Stimulated activated CD8-positive, alpha-beta memory T cell treated with anti-CD3 and anti-CD28 coated beads, Interleukin-7, amount 100 ng/mL, for 48 hours (primary cell): ENCODE measurements around the gene AKR1B15.
"Not testable (repeated sequence)": the region's sequence is repeated elsewhere in the genome, so short reads cannot be mapped to it uniquely, and the experiment has no call there.

Experiments
- DNase-seq, 2 donors: peaks; one replicate each; pipeline ENCODE4 v3.0.0-alpha.2; 2020; ENCODE audit warnings: low read depth in 1 of 2; ENCODE audit errors: extremely low read depth in 1 of 2

Gene AKR1B15

DNA sequence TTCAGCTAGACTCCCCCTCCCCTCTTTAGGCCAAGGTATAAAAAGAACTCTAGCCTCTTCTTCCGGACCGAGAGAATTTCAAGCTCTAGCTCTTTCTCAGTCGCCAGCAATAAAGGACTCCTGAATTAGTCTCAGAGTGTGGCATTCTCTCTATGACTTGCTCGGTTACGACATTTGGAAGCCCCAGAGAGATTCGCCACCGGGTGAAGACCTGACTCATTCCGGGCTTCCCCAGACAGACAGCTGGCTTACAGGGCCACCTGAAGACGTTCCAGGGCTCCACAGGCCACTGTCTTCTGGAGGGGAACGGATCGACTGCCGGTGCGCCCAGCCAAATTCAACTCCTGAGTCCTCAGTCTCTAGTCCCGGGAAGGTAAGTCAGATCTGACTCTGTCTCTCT, at the start of gene AKR1B15:
Gene AKR1B15, plus strand, starts transcription at position 234 of the 400 bp plus-strand sequence. CDS start 15,510 bp downstream, outside the sequence.
- DNase-seq, result peak in 1 of 2 donors; percentile 29

DNA sequence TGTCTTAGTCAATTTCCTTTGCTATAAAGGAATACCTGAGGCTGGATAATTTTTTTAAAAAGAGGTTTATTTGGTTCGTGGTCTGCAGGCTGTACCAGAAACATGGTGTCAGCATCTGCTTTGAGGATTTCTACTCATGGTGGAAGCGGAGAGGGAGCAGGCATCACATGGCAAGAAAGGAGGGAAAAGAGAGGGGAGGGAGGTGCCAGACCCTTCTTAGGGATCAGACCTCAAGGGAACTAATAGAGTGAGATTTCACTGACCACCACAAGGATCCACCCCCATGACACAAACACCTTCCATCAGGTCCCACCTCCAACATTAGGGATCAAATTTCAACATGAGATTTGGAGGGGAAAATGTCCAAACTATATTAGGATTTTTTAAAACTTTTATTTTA, 48.5 kb upstream of the AKR1B15 start:
- DNase-seq, result no peak

DNA sequence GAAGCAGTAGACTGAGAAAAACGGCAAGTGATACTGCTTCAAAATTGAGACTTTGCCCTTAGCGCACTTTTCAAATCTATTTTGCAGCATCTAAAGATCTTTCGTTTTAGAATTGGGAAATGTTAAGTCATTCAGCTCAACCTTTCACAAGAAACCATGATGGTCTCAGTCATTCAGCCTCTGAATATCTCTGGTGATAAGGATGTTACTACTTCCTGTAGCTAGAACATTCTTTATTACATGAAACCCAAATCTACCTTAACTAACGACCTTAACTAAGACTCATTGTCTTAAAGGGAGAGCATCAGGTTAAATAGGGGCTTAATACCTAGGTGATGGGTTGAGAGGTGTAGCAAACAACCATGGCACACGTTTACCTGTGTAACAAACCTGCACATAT, 47.9 kb upstream of the AKR1B15 start:
- no peak for DNase-seq

DNA sequence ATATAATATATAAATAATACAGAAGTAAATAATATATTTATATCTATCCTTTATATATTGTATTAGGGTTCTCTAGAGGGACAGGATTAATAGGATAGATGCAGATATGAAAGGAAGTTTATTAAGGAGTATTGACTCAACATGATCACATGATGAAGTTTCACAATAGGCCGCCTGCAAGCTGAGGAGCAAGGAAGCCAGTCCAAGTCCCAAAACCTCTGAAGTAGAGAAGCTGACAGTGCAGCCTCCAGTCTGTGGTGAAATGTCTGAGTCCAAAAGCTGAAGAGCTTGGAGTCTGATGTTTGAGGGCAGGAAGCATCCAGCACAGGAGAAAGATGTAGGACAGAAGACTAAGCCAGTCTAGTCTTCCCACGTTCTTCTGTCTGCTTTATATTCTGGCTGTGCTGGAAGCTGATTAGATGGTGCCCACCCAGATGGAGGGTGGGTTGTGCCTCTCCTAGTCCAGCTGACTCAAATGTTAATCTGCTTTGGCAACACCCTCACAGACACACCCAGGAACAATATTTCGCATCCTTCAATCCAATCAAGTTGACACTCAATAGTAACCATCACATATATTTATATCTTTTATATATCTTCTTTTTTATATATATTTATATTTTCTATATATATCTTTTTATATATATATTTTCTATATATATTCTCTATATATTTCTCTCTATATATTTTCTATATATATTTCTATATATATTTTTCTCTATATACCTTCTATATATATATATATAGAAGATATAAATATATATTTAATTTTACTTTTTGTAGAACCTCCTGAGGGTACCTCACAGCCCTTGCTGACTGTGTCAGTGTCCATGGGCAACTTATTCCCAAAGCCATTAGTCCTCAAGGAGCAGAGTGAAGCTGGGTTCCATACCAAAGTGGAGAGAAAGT, 46.2 kb upstream of the AKR1B15 start:
- DNase-seq, result no peak

DNA sequence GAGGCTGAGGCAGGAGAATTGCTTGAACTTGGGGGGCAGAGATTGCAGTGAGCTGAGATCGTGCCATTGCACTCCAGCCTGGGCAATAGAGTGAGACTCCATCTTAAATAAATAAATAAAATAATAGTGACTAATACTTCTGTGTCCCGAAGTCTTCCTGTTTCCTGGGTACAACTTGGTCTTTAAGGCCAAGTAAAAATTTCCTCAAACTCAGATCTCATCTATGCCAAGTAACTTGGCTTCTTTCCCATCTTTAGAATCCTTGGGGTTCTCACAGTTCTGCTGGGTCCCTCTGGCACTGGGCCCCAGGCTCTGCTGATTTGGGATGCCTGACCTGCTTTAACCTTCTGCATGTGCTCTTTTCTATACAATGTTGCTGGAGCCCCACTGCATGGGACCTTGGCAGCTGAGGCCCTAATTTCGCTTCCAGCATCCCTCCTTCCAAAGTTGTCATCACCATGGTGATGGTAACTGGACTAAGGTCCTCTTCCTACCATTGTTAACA, 44.2 kb upstream of the AKR1B15 start:
- DNase-seq, result no peak

DNA sequence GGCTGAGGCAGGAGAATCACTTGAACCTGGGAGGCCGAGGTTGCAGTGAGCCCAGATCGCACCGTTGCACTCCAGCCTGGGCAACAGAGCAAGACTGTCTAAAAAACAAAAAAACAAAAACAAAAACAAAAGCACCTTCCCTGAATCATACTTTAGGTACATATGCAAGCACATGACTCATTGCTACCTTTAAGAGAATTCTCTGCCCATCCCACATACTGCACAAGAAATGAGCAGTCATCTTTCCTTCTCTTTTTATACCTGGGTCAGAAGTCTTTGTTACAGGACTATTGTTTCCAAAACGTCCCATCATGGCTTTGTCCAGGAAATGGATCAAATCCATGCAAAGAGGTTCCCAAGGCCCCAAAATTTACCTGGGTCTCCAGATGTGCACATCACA, 43.1 kb upstream of the AKR1B15 start:
- DNase-seq, result no peak

DNA sequence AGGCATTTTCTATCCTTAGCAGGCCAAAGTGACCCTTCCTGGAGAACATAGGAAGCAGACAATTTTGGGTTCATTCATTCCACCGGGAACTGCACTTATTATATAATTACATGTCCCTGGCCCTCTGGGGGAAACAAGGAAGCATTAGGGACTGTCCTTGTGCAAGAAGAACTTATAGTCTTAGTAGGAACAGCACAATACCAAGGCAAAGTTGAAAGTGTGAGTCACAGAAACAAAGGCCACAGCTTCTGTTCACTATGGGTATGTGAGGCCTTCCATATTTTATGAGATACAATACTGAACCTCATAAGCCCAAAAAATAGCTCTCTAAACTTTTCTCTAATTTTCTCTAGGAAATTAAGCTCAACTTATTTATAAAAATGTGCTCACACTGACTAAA, 39.9 kb upstream of the AKR1B15 start:
- no peak for DNase-seq

DNA sequence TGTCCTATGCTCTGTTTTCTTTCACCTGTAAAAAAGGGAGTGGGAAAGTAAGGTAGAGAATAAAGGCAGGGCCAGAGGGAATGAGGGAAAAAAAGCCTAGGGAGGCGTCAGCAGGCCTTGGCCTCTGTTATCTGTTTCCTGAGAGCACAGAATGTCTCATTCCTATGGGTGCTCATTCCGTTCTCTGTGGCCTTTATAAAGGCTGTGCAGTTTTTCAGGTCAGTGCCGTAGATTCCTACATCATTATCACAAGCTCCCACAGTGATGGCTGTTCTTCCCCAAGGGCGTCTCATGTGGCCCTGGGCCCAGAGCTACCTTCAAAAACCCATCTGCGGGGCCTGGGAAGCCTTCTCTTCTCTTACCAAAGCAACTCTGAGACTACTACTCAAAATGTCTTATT, 38.3 kb upstream of the AKR1B15 start:
- DNase-seq, result no peak

DNA sequence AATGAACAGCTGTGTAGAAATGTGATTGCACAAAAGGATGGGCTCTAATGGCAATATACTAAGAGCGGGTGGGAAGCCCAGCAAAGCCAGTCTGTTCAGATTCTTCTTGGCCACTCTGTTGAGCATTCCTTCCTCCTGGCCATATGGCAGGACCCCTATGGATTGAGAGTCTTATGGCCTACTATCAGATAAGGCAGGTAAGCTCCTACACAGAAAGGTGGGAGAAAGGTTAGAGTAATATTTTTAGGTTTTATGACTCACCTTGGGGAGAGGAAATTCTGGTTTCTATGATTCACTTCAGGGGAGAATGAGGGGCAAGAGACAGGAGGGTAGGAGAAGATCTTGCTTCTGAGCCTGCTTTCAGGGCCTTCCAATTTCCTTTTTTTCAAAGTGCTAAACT, 36.6 kb upstream of the AKR1B15 start:
- no peak for DNase-seq

DNA sequence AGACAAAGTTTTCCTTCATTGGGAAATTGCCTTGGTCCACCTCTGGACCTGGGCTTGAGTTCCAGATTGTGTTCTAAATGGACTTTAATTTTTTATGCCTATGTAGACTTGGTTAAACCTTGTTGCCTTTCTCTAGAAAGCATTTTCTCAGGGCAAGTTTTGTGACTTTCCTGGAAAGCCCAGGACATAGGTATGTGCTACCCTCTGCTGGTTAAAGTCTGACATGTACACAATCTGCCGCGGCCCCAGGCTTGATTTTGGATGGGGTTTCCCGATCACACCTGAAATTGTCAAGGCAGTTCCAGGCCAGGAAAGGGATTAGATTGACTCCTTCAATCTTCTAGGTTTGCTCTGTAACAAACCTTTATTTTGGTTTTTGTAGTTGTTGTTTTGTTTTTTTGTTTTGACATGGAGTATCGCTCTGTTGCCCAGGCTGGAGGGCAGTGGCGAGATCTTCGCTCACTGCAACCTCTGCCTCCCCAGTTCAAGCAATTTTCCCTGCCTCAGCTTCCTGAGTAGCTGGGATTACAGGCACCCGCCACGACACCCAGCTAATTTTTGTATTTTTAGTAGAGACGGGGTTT, 35.6 kb upstream of the AKR1B15 start:
- no peak for DNase-seq

DNA sequence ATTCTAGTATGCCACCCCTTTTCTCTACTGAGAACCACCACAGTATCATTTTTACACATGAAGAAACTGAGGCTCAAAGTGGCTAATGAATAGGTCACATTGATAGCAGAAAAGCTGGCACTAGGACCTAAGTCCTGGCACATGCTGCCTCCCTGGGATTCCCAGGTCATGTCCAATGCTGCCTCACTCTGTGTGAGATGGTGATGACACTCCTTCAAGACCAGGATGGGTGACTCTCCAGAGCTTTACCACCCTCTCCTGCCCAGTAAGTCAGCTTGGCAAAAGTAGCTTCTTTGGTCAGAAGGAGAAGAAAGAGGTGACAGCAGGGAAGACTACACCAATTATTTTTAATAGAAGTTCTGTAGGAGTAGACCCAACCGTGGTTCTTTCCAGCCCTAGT, 34.8 kb upstream of the AKR1B15 start:
- no peak for DNase-seq

DNA sequence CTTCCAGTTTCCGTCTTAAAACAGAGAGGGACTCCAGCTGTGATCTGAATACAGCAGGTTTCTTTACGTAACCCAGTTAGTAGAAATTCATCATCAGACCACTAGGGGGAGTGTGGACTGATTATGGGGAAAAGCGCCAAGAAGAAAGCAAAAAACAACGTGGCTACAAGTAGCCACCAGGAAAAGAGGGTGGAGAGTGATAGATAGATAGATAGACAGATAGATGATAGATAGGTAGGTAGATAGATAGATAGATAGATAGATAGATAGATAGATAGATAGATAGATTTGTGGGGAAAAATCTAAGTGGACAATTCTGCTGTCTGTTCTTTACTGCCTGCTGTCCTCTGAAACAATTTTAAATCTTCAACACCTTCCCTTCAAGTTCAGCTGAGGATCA, 34.2 kb upstream of the AKR1B15 start:
- no peak for DNase-seq

DNA sequence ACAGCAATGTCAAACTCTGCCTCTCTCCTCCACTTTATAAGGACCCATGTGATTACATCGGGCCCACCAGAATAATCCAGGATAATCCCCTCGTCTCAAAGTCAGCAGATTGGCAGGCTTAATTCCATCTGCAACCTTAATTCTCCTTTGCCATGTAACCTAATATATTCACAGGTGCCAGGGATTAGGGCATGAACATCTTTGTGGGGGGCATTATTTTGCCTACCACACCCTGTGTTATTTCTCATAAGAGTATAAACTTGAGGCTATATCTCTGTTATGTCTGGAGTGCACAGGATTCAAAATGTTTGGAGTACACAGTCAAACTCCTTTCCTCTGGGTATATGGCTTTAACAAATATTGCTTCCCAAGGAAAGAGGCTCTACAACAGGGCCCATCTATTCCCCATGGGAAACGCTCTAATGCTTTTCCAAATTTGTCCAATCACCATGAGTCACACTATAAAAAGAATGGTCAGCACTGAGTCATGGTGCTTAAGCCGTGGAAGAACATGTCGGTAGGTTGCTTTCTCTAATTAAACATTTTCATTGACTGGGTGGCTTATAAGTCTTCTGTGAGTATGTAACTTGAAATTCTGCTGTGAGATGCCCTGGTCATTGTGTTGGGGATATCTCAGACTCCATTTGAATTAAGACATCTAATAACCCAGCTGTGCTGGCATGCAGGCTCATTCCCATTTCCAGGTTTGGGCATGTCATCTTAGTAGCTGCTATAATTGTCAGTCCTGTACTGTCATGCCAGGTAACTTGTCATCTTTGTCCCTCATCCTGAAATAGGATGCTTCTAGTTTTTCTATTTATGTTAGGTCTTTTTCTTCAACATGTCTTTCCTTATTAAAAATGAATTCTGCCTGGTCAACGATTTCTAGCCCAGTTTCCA, 33.1 kb upstream of the AKR1B15 start:
- DNase-seq, result no peak

DNA sequence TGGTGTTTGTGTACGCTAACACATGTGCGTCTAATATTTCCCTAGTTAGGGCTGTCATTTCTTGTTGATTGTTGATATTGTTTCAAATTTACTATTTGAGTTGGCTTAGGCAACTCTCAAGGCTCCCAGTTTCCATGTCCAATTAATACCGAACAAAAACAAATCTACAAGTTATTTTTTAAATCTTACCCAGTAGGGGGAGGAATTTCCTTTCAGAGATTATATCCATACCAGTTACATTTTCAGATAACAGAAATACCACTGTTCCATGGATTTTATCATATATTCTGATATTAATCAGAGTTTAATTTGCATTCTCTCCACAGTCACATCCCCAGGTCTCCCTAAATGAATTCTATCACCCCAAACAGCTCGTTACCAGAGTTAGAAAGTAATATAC, 28.8 kb upstream of the AKR1B15 start:
- DNase-seq, result no peak

DNA sequence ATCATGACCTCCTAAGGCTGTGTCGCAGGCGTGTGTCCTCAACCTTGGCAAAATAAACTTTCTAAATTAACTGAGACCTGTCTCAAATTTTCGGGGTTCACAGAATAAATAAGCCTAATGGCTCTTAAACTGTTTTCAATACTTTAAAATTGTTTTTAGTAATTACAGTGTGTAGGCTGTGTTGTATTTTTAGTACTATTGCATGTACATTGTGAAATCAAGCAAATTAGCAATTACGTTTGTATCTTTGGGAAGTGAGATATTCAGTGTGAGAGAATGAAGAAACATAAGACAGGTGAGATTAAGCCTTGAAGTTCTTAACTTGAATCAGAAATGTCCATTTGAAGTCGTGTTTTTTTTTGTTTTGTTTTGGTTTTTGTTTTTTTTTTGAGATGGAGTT, 26.3 kb upstream of the AKR1B15 start:
- no peak for DNase-seq

DNA sequence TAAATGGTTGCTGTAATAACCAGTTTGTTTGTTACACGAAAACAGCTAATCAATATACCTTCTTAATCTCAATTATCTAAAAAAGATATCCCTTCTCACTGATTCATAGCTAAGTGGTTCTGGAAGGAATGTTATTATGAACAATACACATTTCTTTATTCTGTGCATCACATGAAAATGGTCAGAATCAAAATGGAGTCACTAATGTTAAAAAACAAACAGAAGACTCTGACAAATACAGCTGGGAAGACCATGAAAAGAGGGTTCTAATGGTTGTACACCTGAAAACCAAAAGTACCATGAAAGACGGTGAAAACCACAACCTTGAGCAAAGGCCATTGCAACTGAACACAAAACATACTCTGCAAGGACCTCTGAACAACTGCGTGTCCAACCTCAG, 23.5 kb upstream of the AKR1B15 start:
- DNase-seq, result not testable (repeated sequence)

DNA sequence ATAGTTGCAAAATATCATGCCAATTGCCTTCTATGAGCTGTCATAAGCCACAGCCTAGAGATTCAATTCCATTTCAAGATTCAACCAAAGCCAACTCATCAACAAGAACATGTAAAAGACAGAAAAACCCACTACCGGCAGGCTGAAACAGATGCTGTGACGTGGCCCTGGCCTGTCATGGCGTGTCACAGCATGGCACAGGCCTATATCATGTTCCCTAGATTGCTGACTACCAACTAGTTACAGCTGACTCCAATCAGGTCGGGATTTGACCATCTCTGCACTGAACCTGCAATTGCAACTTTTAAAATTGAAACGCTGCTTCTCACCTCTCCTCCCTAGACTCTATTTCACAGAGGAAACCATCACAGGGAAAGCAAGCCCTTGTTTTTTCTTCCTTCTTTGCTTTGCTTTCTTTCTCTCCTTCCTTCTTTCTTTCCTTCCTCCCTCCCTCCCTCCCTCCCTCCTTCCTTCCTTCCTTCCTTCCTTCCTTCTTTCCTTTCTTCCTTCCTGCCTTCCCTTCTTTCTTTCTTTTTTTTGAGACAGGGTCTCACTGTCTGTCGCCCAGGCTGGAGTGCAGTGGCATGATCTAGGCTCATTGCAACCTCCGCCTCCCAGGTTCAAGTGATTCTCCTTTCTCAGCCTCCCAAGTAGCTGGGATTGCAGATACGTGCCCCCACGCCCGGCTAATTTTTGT, 22.2 kb upstream of the AKR1B15 start:
- not testable (repeated sequence) for DNase-seq

DNA sequence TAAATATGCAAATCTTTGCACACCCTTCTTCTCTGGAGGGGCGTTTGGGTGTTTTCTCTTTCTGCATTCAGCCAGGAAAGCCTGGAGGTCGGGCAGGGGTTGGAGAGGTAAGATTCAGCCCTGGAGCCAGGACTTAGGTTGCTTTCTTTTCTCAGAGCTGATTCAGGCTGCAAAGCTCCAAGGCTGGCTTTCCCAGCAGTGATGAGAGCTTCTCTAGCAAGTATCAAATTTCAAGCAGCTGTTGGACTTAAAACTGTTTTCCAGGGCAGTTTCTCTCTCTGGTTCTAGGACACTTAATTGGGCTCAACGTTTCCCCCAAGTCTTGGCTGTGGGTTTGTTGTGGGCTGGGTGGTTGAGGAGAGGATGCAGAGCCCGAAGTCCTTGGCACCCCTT, 20.9 kb upstream of the AKR1B15 start:
- no peak for DNase-seq

DNA sequence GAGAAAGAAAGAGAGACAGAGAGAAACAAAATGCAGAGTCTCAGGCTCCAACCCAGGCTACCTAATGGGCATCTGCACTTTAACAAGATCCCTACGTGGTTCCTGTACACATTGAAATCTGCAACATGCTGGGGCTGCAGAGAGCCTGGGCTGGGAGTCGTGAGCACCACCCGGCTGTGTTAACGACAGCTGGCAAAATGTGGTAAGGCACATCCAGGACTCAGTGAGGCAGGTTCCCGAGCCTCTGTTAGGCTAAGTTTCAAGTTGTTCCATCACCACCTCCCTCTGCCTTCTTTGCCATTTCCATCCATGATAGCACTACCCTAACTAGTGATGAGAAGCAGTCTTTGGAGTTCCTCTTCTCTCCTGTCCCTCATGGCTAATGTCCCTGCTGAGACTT, 20.2 kb upstream of the AKR1B15 start:
- DNase-seq, result no peak

DNA sequence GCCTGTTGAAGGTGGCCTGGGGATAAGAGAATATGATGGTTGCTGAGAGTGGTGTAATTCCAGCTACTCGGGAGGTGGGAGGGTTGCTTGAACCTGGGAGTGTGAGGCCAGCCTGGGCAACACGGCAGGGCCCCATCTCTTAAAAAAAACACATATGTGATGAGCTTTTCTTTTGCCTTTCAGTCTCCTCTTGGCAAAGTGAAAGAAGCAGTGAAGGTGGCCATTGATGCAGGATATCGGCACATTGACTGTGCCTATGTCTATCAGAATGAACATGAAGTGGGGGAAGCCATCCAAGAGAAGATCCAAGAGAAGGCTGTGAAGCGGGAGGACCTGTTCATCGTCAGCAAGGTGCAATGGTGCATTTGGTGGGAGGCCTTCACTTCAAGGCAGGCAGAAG, 18.4 kb upstream of the AKR1B15 start:
- no peak for DNase-seq
